K562 (cell line): ENCODE measurements around the gene LRMDA. TPM values are rescaled to one million over a fixed set of nuclear protein-coding genes. Genes with fewer than 3 reads are reported as not detected.

Experiments used
- ATAC-seq: fragments of 200-7000 bp; cut with Tn5 transposase; 3 replicates; pipeline ENCODE4 v1.9.1; 2020; ENCODE audit warnings: moderate library complexity
- BruUV-seq: library from RNA; stranded (reverse); fragments of 400-500 nt; replicated peaks from 2 replicates; lab custom pipeline; 2021; lab: Mats Ljungman, UMichigan
- CTCF ChIA-PET: fragments of 300-600 bp; formaldehyde crosslinking; extraction: SDS; loops from one replicate; lab custom pipeline; 2021; ENCODE audit warnings: low intra/inter-chr PET ratio; lab: Yijun Ruan, JAX
- POLR2A ChIA-PET: fragments of 300-600, 350-650 bp; sonication (Branson Sonifier 250); formaldehyde crosslinking; extraction: SDS; loops from one replicate; lab custom pipeline; 2021; ENCODE audit warnings: antibody characterized with exemption, inconsistent platforms; lab: Yijun Ruan, JAX
- DNase-seq, 4 experiments: peaks; one replicate each; pipeline versions ENCODE4 v3.0.0 to v3.0.0-alpha.2; 2011 to 2018; ENCODE audit warnings: low spot score in 3 of 4, mixed read lengths in 3 of 4; ENCODE audit errors: extremely low read depth in 1 of 4
- FAIRE-seq: peaks from 2 replicates; lab custom pipeline; 2011; peaks lifted over from hg19 to GRCh38; lab: Jason Lieb, UNC
- H2AFZ ChIP-seq: 2 replicates; pipeline ENCODE4 v1.6.0; 2011; ENCODE audit warnings: low read depth, low read length, control low read depth, inconsistent platforms
- H3K27ac ChIP-seq: fragments of 200-600 bp; 3 replicates; pipeline ENCODE4 v1.8.0; 2011; ENCODE audit warnings: low read depth, mild to moderate bottlenecking, control low read depth, inconsistent platforms, low read length, moderate library complexity, mixed read lengths; ENCODE audit errors: extremely low read depth
- H3K27me3 ChIP-seq, 2 experiments: fragments of 300-600 bp in 1 of 2; 2 replicates in 1 of 2; 3 replicates in 1 of 2; pipeline versions ENCODE4 v1.6.0 to v1.8.0; 2011; ENCODE audit warnings: inconsistent platforms in 2 of 2, low read length in 2 of 2, mild to moderate bottlenecking in 1 of 2, mixed read lengths in 1 of 2, moderate library complexity in 1 of 2; ENCODE audit not compliant: control insufficient read depth in 2 of 2, insufficient read depth in 2 of 2
- H3K36me3 ChIP-seq: fragments of 300-600 bp; 3 replicates; pipeline ENCODE4 v1.8.0; 2011; ENCODE audit warnings: mild to moderate bottlenecking, low read length, inconsistent platforms; ENCODE audit not compliant: control insufficient read depth, insufficient read depth
- H3K4me1 ChIP-seq, 2 experiments: fragments of 200-600 bp in 1 of 2; replicated peaks in 1 of 2; 2 replicates in 1 of 2; 3 replicates in 1 of 2; pipeline versions ENCODE4 v1.5.1 to v1.8.0; 2011; ENCODE audit warnings: inconsistent platforms in 2 of 2, low read length in 2 of 2, mild to moderate bottlenecking in 1 of 2, mixed read lengths in 1 of 2, moderate library complexity in 1 of 2; ENCODE audit not compliant: control insufficient read depth in 2 of 2, insufficient read depth in 2 of 2
- H3K4me2 ChIP-seq: 2 replicates; pipeline ENCODE4 v1.6.1; 2011; ENCODE audit warnings: low read length, control low read depth, inconsistent platforms, mixed read lengths; ENCODE audit not compliant: insufficient read depth
- H3K4me3 ChIP-seq: fragments of 200-600 bp; sonication (generic), shearing (Covaris generic); 2 replicates; pipeline ENCODE4 v1.5.1; 2016; ENCODE audit warnings: control low read depth, inconsistent platforms
- H3K79me2 ChIP-seq: fragments of 200-600 bp; 3 replicates; pipeline ENCODE4 v1.8.0; 2011; ENCODE audit warnings: low read length, inconsistent platforms; ENCODE audit not compliant: control insufficient read depth, insufficient read depth
- H3K9ac ChIP-seq, 2 experiments: 2 replicates each; pipeline versions ENCODE4 v1.6.0 to v1.6.1; 2011; ENCODE audit warnings: low read depth in 2 of 2, low read length in 2 of 2, control low read depth in 1 of 2, inconsistent platforms in 1 of 2, mild to moderate bottlenecking in 1 of 2, mixed read lengths in 1 of 2; ENCODE audit not compliant: insufficient read depth in 1 of 2
- H3K9me1 ChIP-seq: one replicate; pipeline ENCODE4 v1.6.0; 2011; ENCODE audit warnings: inconsistent platforms, mild to moderate bottlenecking, low read length, moderate library complexity; ENCODE audit not compliant: control insufficient read depth, insufficient read depth
- H3K9me3 ChIP-seq: replicated peaks from 2 replicates; pipeline ENCODE4 v1.5.1; 2011; ENCODE audit warnings: low read depth, low read length, inconsistent platforms; ENCODE audit not compliant: control insufficient read depth, insufficient read depth
- H4K20me1 ChIP-seq: replicated peaks from 2 replicates; pipeline ENCODE4 v1.6.1; 2011; ENCODE audit warnings: low read length, inconsistent platforms, mixed read lengths; ENCODE audit not compliant: control insufficient read depth, insufficient read depth
- BACH1 ChIP-seq: fragments of 200-800 bp; sonication (Bioruptor generic); IDR thresholded peaks from 2 replicates; pipeline ENCODE4 v1.6.1; 2016; ENCODE audit warnings: missing genetic modification characterization, missing compliant biosample characterization
- BRF1 ChIP-seq: IDR thresholded peaks from 3 replicates; pipeline ENCODE4 v1.6.1; 2011; ENCODE audit warnings: borderline replicate concordance, mild to moderate bottlenecking; ENCODE audit not compliant: insufficient read length; ENCODE audit errors: extremely low read depth
- CREB1 ChIP-seq, 2 experiments: sonication (generic) in 1 of 2; formaldehyde crosslinking in 1 of 2; IDR thresholded peaks; 2 replicates each; pipeline versions ENCODE4 v1.6.1 to v1.8.0; 2012 to 2022; ENCODE audit warnings: inconsistent platforms in 1 of 2, mild to moderate bottlenecking in 1 of 2, missing genetic modification reagents in 1 of 2, moderate library complexity in 1 of 2
- HMBOX1 ChIP-seq: sonication (generic); IDR thresholded peaks from 2 replicates; pipeline ENCODE4 v1.6.1; 2016
- HMGN3 ChIP-seq: IDR thresholded peaks from 2 replicates; pipeline ENCODE4 v1.6.1; 2011; ENCODE audit warnings: borderline replicate concordance, low read depth, mild to moderate bottlenecking, mixed read lengths, low read length; ENCODE audit not compliant: insufficient read length; ENCODE audit errors: extremely low read depth
- MTA3 ChIP-seq: fragments of 450-650 bp; formaldehyde crosslinking; IDR thresholded peaks from 2 replicates; pipeline ENCODE4 v1.6.1; 2017; ENCODE audit warnings: mild to moderate bottlenecking, borderline replicate concordance
- SREBF1 ChIP-seq: fragments of 150-350 bp; IDR thresholded peaks from 2 replicates; pipeline ENCODE4 v1.6.1; 2014; ENCODE audit warnings: antibody characterized with exemption, low read depth, low read length, borderline replicate concordance
- ZNF449 ChIP-seq: fragments of 250-450 bp; sonication (Bioruptor Pico); IDR thresholded peaks from 2 replicates; pipeline ENCODE4 v1.8.0; 2022; ENCODE audit warnings: moderate library complexity, mild to moderate bottlenecking, inconsistent platforms
- ZNF584 ChIP-seq: fragments of 200-800 bp; sonication (Bioruptor generic); IDR thresholded peaks from 2 replicates; pipeline ENCODE4 v1.6.1; 2016; ENCODE audit warnings: low read depth, mild to moderate bottlenecking, missing genetic modification characterization, missing compliant biosample characterization
- WGBS: fragments of 100-300 bp; shearing (Covaris generic); methylation state at CpG from one replicate; pipeline ENCODE4 v1.1.6; 2016; ENCODE audit warnings: low coverage, mixed read lengths; ENCODE audit not compliant: insufficient coverage; ENCODE audit errors: missing lambda C conversion rate; 5-methylcytosine and 5-hydroxymethylcytosine counted together
- in situ Hi-C: fragments of 300-500 bp; cut with MboI; formaldehyde crosslinking; loops from 4 replicates; pipeline ENCODE4 v1.15.0; 2018; ENCODE audit warnings: inconsistent platforms, mixed read lengths
- intact Hi-C: fragments of 100-400 bp; cut with micrococcal nuclease; formaldehyde crosslinking; loops from 2 replicates; pipeline ENCODE4 v1.14.2; 2022
- polyA plus RNA-seq, 8 experiments: library from polyadenylated mRNA; depleted of rRNA in 4 of 8; stranded (reverse) in 5 of 8; unstranded in 3 of 8; fragments of >200 nt; fragmentation: Nextera tagmentation in 2 of 8; fragmentation: Illumina TruSeq in 1 of 8; extraction: Ambion mirVana in 2 of 8; extraction: Trizol in 1 of 8; gene quantifications; 2 replicates each; pipeline versions ENCODE4 v1.2.1 to v1.2.3, GENCODE V29; 2011 to 2014; ENCODE audit warnings: inconsistent platforms in 1 of 8, missing spikeins in 1 of 8
- total RNA-seq, 7 experiments: library from RNA; depleted of rRNA in 6 of 7; stranded (reverse); fragments of >200 nt in 6 of 7; fragmentation: Illumina TruSeq in 2 of 7; extraction: Trizol in 2 of 7; gene quantifications; 2 replicates each; pipeline versions ENCODE4 v1.2.1 to v1.2.3, GENCODE V29; 2011 to 2021; ENCODE audit warnings: low replicate concordance in 1 of 7
- TF ChIP-seq, protein P1 (sequence below): sonication (generic); formaldehyde crosslinking; IDR thresholded peaks from 2 replicates; pipeline ENCODE4 v1.8.0; 2022; ENCODE audit warnings: missing genetic modification reagents, mild to moderate bottlenecking, borderline replicate concordance
- TF ChIP-seq, protein P2 (sequence below), 2 experiments: fragments of 450-650 bp; IDR thresholded peaks; 2 replicates each; pipeline ENCODE4 v1.6.1; 2016

Gene LRMDA
- total and polyA plus RNA-seq, 9 of the 15 experiments (the other 6 are each of a cell fraction or from before 2014, with no cell fraction given): 0.25 TPM; not detected in 8

GRCh38 chr10:76560338-76560737 is 1128.9 kb downstream of the LRMDA start:
- H3K9me1 ChIP-seq: no peaks in the 10 kb centered on the region
- no peak overlapping the region for H2AFZ ChIP-seq
- intact Hi-C loops: no loop called here
- no peak for ATAC-seq
- WGBS: 0% methylated on average over 5 of the region's 5 CpGs
- no peak overlapping the region for H3K9ac ChIP-seq
- H4K20me1 ChIP-seq: no peaks in the 10 kb centered on the region
- H3K27me3 ChIP-seq: no peaks in the 10 kb centered on the region
- H3K4me3 ChIP-seq: no peak overlapping the region
- H3K27ac ChIP-seq: no peak overlapping the region
- no peaks in the 10 kb centered on the region for H3K4me1 ChIP-seq
- no peak for TF ChIP-seq BRF1
- no peak for TF ChIP-seq MTA3
- TF ChIP-seq, protein P1, sequence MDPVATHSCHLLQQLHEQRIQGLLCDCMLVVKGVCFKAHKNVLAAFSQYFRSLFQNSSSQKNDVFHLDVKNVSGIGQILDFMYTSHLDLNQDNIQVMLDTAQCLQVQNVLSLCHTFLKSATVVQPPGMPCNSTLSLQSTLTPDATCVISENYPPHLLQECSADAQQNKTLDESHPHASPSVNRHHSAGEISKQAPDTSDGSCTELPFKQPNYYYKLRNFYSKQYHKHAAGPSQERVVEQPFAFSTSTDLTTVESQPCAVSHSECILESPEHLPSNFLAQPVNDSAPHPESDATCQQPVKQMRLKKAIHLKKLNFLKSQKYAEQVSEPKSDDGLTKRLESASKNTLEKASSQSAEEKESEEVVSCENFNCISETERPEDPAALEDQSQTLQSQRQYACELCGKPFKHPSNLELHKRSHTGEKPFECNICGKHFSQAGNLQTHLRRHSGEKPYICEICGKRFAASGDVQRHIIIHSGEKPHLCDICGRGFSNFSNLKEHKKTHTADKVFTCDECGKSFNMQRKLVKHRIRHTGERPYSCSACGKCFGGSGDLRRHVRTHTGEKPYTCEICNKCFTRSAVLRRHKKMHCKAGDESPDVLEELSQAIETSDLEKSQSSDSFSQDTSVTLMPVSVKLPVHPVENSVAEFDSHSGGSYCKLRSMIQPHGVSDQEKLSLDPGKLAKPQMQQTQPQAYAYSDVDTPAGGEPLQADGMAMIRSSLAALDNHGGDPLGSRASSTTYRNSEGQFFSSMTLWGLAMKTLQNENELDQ (CRISPR knock-in tag): no peak
- TF ChIP-seq BACH1 (tag): no peak
- TF ChIP-seq ZNF584: no peak
- TF ChIP-seq SREBF1: no peak
- no peak for TF ChIP-seq ZNF449 (CRISPR knock-in tag)
- no peak for TF ChIP-seq HMBOX1
- TF ChIP-seq HMGN3: no peak
- no peak for TF ChIP-seq CREB1 (IDR thresholded peaks at IDR 0.05)
- no peak for TF ChIP-seq CREB1 (CRISPR knock-in tag; IDR thresholded peaks at IDR 0.05)
- TF ChIP-seq, protein P2, sequence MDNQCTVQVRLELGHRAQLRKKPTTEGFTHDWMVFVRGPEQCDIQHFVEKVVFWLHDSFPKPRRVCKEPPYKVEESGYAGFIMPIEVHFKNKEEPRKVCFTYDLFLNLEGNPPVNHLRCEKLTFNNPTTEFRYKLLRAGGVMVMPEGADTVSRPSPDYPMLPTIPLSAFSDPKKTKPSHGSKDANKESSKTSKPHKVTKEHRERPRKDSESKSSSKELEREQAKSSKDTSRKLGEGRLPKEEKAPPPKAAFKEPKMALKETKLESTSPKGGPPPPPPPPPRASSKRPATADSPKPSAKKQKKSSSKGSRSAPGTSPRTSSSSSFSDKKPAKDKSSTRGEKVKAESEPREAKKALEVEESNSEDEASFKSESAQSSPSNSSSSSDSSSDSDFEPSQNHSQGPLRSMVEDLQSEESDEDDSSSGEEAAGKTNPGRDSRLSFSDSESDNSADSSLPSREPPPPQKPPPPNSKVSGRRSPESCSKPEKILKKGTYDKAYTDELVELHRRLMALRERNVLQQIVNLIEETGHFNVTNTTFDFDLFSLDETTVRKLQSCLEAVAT (IDR thresholded peaks at IDR 0.05): no peak
- no peaks in the 10 kb centered on the region for H3K79me2 ChIP-seq
- ChIA-PET CTCF (no interaction called here), POLR2A (no interaction called here)
- DNase-seq: no peak
- H3K36me3 ChIP-seq: no peaks in the 10 kb centered on the region
- in situ Hi-C loops: no loop called here
- H3K4me2 ChIP-seq: no peak overlapping the region
- FAIRE-seq: no peak
- BruUV-seq: no TSS peak
- H3K9me3 ChIP-seq: no peaks in the 10 kb centered on the region
